Hepatocyte (in vitro differentiated cells): ENCODE results near the gene NADSYN1. TPM values are rescaled to one million over a fixed set of nuclear protein-coding genes. Genes with fewer than 3 reads are reported as not detected.

Experiments used
- DNase-seq: peaks from one replicate; pipeline ENCODE4 v3.0.0-alpha.2; 2016; ENCODE audit warnings: low spot score
- H2AFZ ChIP-seq: fragments of 200-600 bp; sonication (generic); 2 replicates; pipeline ENCODE4 v1.6.0; 2016; ENCODE audit warnings: antibody characterized with exemption, mild to moderate bottlenecking
- H3K27ac ChIP-seq: fragments of 200-600 bp; sonication (generic); 2 replicates; pipeline ENCODE4 v1.5.1; 2016; ENCODE audit warnings: mild to moderate bottlenecking
- H3K27me3 ChIP-seq: fragments of 200-600 bp; sonication (generic); 2 replicates; pipeline ENCODE4 v1.6.1; 2016
- H3K36me3 ChIP-seq: fragments of 200-600 bp; sonication (generic); replicated peaks from 2 replicates; pipeline ENCODE4 v1.5.1; 2016; ENCODE audit warnings: low read depth; ENCODE audit not compliant: insufficient read depth
- H3K4me1 ChIP-seq: fragments of 200-600 bp; sonication (generic); 2 replicates; pipeline ENCODE4 v1.5.1; 2016; ENCODE audit warnings: mild to moderate bottlenecking, moderate library complexity; ENCODE audit not compliant: insufficient read depth
- H3K4me2 ChIP-seq: fragments of 200-600 bp; sonication (generic); 2 replicates; pipeline ENCODE4 v1.6.0; 2016
- H3K4me3 ChIP-seq: fragments of 200-600 bp; sonication (generic); 2 replicates; pipeline ENCODE4 v1.5.1; 2016; ENCODE audit warnings: mild to moderate bottlenecking
- H3K79me2 ChIP-seq: fragments of 200-600 bp; sonication (generic); 2 replicates; pipeline ENCODE4 v1.6.0; 2017; ENCODE audit warnings: mild to moderate bottlenecking
- H3K9me2 ChIP-seq: fragments of 200-600 bp; sonication (generic); replicated peaks from 2 replicates; pipeline ENCODE4 v1.6.0; 2017; ENCODE audit warnings: mild to moderate bottlenecking; ENCODE audit not compliant: insufficient read depth
- H3K9me3 ChIP-seq: fragments of 200-600 bp; sonication (generic); 2 replicates; pipeline ENCODE4 v1.5.1; 2016; ENCODE audit warnings: low read depth, mild to moderate bottlenecking
- H4K20me1 ChIP-seq: fragments of 200-600 bp; sonication (generic); 2 replicates; pipeline ENCODE4 v1.6.0; 2016; ENCODE audit warnings: mild to moderate bottlenecking; ENCODE audit not compliant: insufficient read depth, poor library complexity, severe bottlenecking
- EZH2 ChIP-seq: fragments of 200-600 bp; sonication (generic); IDR thresholded peaks from 2 replicates; pipeline ENCODE4 v1.6.1; 2016; ENCODE audit warnings: antibody characterized with exemption, mild to moderate bottlenecking, borderline replicate concordance
- EZH2phosphoT487 ChIP-seq: fragments of 200-600 bp; sonication (generic); IDR thresholded peaks from one replicate; pipeline ENCODE4 v1.6.1; 2018; ENCODE audit warnings: antibody characterized with exemption, mild to moderate bottlenecking, low read depth, moderate library complexity; ENCODE audit not compliant: unreplicated experiment, severe bottlenecking
- WGBS: methylation state at CpG from one replicate; pipeline ENCODE4 v1.1.6; 2016; ENCODE audit warnings: low lambda C conversion rate; ENCODE audit errors: missing lambda C conversion rate; 5-methylcytosine and 5-hydroxymethylcytosine counted together
- polyA plus RNA-seq: library from polyadenylated mRNA; unstranded; fragments of >200 nt; fragmentation: Nextera tagmentation; extraction: Ambion mirVana; gene quantifications from 2 replicates; pipeline ENCODE4 v1.2.1, GENCODE V29; 2016
- total RNA-seq: library from RNA; depleted of rRNA; stranded (reverse); fragments of >200 nt; gene quantifications from 2 replicates; pipeline ENCODE4 v1.2.3, GENCODE V29; 2014
- TF ChIP-seq, protein P1 (sequence below): fragments of 200-600 bp; sonication (generic); IDR thresholded peaks from 2 replicates; pipeline ENCODE4 v1.5.1; 2016; ENCODE audit warnings: antibody characterized with exemption, mild to moderate bottlenecking; ENCODE audit not compliant: poor library complexity

Gene NADSYN1
- total and polyA plus RNA-seq, 2 experiments from 2014 or later: 42.0 to 43.7 TPM

DNA sequence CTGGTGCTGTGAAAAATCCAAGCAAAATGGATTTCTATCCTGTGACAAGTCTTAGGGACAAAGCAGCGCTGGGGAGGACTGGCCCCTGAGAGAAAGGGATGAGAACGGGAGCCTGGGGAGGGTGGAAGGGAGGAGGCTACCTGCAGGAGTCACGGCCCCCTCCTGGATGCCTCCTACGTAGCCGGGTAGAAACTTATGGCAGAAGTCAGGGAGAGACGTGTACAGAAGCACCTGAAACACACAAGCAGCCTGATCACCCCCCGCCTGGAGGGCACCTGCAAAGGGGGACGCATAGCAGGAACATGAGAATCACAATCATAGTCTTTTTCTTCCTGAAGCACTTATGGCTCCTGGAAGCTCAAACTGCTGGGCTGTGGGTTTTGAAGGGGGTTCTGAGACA, 10.9 kb upstream of the NADSYN1 start:
- no peak overlapping the region for H2AFZ ChIP-seq
- peaks cover 24% of the 10 kb centered on the region for H3K79me2 ChIP-seq
- no peak for DNase-seq
- H3K27me3 ChIP-seq: no peaks in the 10 kb centered on the region
- H3K4me1 ChIP-seq: peaks cover 5% of the 10 kb centered on the region
- no peaks in the 10 kb centered on the region for H3K9me3 ChIP-seq
- H3K4me3 ChIP-seq: no peak overlapping the region
- no peaks in the 10 kb centered on the region for H3K9me2 ChIP-seq
- TF ChIP-seq EZH2phosphoT487 (no peak), EZH2 (no peak)
- TF ChIP-seq, protein P1, sequence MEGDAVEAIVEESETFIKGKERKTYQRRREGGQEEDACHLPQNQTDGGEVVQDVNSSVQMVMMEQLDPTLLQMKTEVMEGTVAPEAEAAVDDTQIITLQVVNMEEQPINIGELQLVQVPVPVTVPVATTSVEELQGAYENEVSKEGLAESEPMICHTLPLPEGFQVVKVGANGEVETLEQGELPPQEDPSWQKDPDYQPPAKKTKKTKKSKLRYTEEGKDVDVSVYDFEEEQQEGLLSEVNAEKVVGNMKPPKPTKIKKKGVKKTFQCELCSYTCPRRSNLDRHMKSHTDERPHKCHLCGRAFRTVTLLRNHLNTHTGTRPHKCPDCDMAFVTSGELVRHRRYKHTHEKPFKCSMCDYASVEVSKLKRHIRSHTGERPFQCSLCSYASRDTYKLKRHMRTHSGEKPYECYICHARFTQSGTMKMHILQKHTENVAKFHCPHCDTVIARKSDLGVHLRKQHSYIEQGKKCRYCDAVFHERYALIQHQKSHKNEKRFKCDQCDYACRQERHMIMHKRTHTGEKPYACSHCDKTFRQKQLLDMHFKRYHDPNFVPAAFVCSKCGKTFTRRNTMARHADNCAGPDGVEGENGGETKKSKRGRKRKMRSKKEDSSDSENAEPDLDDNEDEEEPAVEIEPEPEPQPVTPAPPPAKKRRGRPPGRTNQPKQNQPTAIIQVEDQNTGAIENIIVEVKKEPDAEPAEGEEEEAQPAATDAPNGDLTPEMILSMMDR: no peak
- 96% methylated on average over 8 of the region's 8 CpGs for WGBS
- no peak overlapping the region for H3K27ac ChIP-seq
- no peaks in the 10 kb centered on the region for H3K36me3 ChIP-seq
- H3K4me2 ChIP-seq: no peak overlapping the region
- H4K20me1 ChIP-seq: peaks cover 6% of the 10 kb centered on the region

DNA sequence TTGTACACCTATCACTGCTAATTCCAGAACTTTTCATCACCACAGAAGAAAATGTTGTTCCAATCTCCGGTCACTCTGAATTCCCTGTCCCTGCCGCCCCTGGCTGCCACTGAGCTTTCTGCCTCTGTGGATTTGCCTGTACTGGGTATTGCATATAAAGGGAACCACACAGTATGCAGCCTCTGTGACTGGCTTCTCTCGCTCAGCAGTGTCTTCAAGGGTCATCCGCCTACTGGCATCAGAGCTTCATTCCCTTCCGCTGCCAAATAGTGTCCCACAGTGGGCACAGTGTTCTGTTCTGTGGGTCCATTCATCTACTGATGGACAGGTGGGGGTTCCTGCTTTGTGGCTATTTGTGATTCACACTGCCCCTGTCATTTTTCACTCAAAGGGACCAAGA, 10.1 kb upstream of the NADSYN1 start:
- peaks cover 28% of the 10 kb centered on the region for H3K79me2 ChIP-seq
- H3K4me1 ChIP-seq: peaks cover 5% of the 10 kb centered on the region
- H3K9me2 ChIP-seq: no peaks in the 10 kb centered on the region
- no peak overlapping the region for H3K4me2 ChIP-seq
- no peak overlapping the region for H3K27ac ChIP-seq
- H3K9me3 ChIP-seq: no peaks in the 10 kb centered on the region
- no peak overlapping the region for H3K4me3 ChIP-seq
- no peak overlapping the region for H2AFZ ChIP-seq
- no peak for DNase-seq
- TF ChIP-seq EZH2phosphoT487 (no peak), EZH2 (no peak)
- TF ChIP-seq, protein P1: no peak
- H3K27me3 ChIP-seq: no peaks in the 10 kb centered on the region
- no peaks in the 10 kb centered on the region for H3K36me3 ChIP-seq
- over 99% methylated on average over 5 of the region's 5 CpGs for WGBS
- peaks cover 6% of the 10 kb centered on the region for H4K20me1 ChIP-seq

DNA sequence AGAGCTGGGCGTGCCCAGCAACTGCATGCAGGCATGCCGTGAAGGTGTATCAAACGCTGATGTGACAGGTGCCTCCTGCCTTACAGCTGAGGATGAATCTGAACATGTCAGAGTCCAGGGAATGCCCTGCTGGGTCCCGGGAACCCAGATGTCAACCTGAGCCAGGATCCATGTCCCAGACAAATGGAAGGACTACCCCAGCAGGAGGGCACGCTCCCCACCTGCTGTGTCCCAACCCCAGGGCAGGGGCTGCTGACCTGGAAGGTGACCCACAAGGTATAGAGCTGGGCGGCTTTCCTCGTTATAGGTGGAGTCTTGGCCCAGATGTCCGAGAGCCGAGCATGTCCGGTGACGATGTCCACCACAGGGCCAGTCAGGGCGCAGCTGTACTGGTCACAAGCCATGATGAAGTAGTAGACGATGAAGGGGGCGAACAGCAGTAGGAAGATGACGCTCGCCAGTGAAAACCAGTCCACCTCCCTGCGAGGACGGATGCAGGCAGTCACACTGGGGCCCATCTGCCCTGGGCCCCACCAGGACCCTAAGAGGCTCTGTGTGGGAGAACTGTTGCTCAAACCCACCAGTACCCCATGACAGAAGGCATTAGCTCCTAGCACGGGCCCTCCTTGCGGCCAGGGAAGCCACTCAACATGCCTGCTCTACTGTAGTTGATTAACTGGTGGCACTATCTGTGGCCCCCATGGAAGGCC, 9.1 kb upstream of the NADSYN1 start:
- TF ChIP-seq EZH2phosphoT487 (no peak), EZH2 (no peak)
- TF ChIP-seq, protein P1: no peak
- no peak overlapping the region for H2AFZ ChIP-seq
- no peaks in the 10 kb centered on the region for H3K9me2 ChIP-seq
- H3K9me3 ChIP-seq: no peaks in the 10 kb centered on the region
- peaks cover 5% of the 10 kb centered on the region for H3K4me1 ChIP-seq
- no peak overlapping the region for H3K4me3 ChIP-seq
- no peak for DNase-seq
- H3K27me3 ChIP-seq: no peaks in the 10 kb centered on the region
- no peaks in the 10 kb centered on the region for H3K36me3 ChIP-seq
- H3K4me2 ChIP-seq: no peak overlapping the region
- H4K20me1 ChIP-seq: peaks cover 6% of the 10 kb centered on the region
- no peak overlapping the region for H3K27ac ChIP-seq
- peaks cover 31% of the 10 kb centered on the region for H3K79me2 ChIP-seq
- 95% methylated on average over 20 of the region's 20 CpGs for WGBS
